Ovary (tissue), 9 donors: Measurements from ENCODE around the gene ST3GAL3. TPM values are rescaled to one million over a fixed set of nuclear protein-coding genes. Genes with fewer than 3 reads are reported as not detected.

Experiments
- DNase-seq, 5 donors: peaks; one replicate each; pipeline ENCODE4 v3.0.0-alpha.2; 2019 to 2020
- H3K27ac ChIP-seq, 2 donors: fragments of 200-600 bp; one replicate each; pipeline versions ENCODE4 v1.5.1 to v1.8.0; 2019 to 2022
- H3K27me3 ChIP-seq: fragments of 200-600 bp; one replicate; pipeline ENCODE4 v1.8.0; 2022
- H3K36me3 ChIP-seq: fragments of 200-600 bp; sonication (generic); one replicate; pipeline ENCODE4 v1.5.1; 2019
- H3K4me1 ChIP-seq: one replicate; pipeline ENCODE4 v1.8.1; 2013; ENCODE audit warnings: mild to moderate bottlenecking, moderate library complexity; ENCODE audit not compliant: insufficient read depth
- H3K4me3 ChIP-seq: fragments of 200-600 bp; sonication (generic); one replicate; pipeline ENCODE4 v1.5.1; 2017
- H3K9me3 ChIP-seq, 2 donors: fragments of 200-600 bp in 1 of 2; sonication (generic) in 1 of 2; one replicate each; pipeline versions ENCODE4 v1.5.1 to v1.8.1; 2013 to 2019; ENCODE audit warnings: mild to moderate bottlenecking in 1 of 2, moderate library complexity in 1 of 2
- EP300 ChIP-seq: sonication (generic); formaldehyde crosslinking; IDR thresholded peaks from one replicate; pipeline ENCODE4 v1.6.1; 2017; ENCODE audit warnings: antibody characterized with exemption
- POLR2A ChIP-seq: fragments of 450-650 bp; IDR thresholded peaks from one replicate; pipeline ENCODE4 v1.6.1; 2017; ENCODE audit warnings: antibody characterized with exemption, mild to moderate bottlenecking, moderate library complexity
- WGBS, 3 donors: extraction: QIAGEN DNeasy Blood & Tissue Kit in 1 of 3; methylation state at CpG; one replicate each; pipeline versions ENCODE4 v1.1.5 to v1.1.7; 2013 to 2017; 5-methylcytosine and 5-hydroxymethylcytosine counted together
- intact Hi-C, 4 donors: fragments of 100-400 bp; cut with DNase I; formaldehyde crosslinking; loops; one replicate each; pipeline versions ENCODE4 v1.11.0 to v1.15.1; 2022 to 2023
- polyA plus RNA-seq, 2 donors: library from polyadenylated mRNA; stranded (reverse); fragments of 200-250 nt in 1 of 2; fragments of 350-450 nt in 1 of 2; fragmentation: Illumina TruSeq in 1 of 2; extraction: RNeasy Lipid Tissue Mini Kit (QIAGEN cat#74804) in 1 of 2; gene quantifications; one replicate each; pipeline ENCODE4 v1.2.3, GENCODE V29; 2013 to 2014
- total RNA-seq, 7 donors: library from RNA; depleted of rRNA in 2 of 7; stranded (reverse); fragments of >200 nt in 2 of 7; fragmentation: NEBNext Ultra II Directional in 3 of 7; extraction: Animal tissue kit (Norgen Biotek cat#: 25700) in 3 of 7; gene quantifications; one replicate each; pipeline versions ENCODE4 v1.1.0 to v1.2.4, GENCODE V29; 2016 to 2023
- TF ChIP-seq, protein P1 (sequence below), 3 donors: fragments of 450-650 bp in 2 of 3; fragments of 200-600 bp in 1 of 3; IDR thresholded peaks; one replicate each; pipeline versions ENCODE4 v1.5.1 to v1.8.0; 2016 to 2022; ENCODE audit warnings: antibody characterized with exemption in 3 of 3, mild to moderate bottlenecking in 1 of 3
- donor health status: DM: no; HTN: no; CAD: no; lungs with moderate emphysema.
- donor health status: DM: no; HTN: no; CAD: no.
- donor health status: Bipolar disorder and iron deficiency.
- donor health status: DM: yes; HTN: yes; CAD: no.
- donor health status: DM: no; HTN: no; CAD: no.
- donor health status: DM: yes; HTN: yes; CAD: no.

Gene ST3GAL3
- total and polyA plus RNA-seq, 9 donors = 11.4 to 43.3 (median 27.1) TPM

DNA sequence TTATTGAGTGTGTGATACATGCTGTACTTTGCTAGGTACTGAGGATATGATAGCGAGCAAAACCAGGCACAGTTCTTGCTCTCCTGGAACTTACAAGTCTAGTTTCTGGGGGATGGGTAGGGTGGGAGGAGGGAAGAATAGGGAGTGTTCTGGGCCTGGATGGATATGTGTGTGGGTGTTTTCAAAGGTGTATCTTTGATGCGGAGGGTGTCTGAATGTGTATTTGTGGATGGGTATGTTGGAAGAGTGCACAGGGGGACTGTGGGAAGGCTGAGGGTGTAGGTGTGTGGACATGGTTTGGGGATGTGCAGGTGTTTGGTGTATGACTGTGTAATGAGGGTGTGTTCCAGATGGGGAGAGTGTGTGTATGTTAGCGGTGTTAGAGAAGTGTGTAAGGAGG lies 258.0 kb downstream of the ST3GAL3 start:
- DNase-seq = no peak
- Histone ChIP-seq H3K9me3 (no peaks in the 10 kb centered on the region), H3K27me3 (no peaks in the 10 kb centered on the region), H3K27ac (no peak overlapping the region), H3K36me3 (no peaks in the 10 kb centered on the region), H3K4me3 (no peak overlapping the region), H3K4me1 (no peaks in the 10 kb centered on the region)
- WGBS, 3 donors = 94 to 99% (median 94%) methylated on average over 3 of the region's 3 CpGs
- intact Hi-C loops = no loop called here
- TF ChIP-seq EP300 = no peak
- TF ChIP-seq, protein P1, sequence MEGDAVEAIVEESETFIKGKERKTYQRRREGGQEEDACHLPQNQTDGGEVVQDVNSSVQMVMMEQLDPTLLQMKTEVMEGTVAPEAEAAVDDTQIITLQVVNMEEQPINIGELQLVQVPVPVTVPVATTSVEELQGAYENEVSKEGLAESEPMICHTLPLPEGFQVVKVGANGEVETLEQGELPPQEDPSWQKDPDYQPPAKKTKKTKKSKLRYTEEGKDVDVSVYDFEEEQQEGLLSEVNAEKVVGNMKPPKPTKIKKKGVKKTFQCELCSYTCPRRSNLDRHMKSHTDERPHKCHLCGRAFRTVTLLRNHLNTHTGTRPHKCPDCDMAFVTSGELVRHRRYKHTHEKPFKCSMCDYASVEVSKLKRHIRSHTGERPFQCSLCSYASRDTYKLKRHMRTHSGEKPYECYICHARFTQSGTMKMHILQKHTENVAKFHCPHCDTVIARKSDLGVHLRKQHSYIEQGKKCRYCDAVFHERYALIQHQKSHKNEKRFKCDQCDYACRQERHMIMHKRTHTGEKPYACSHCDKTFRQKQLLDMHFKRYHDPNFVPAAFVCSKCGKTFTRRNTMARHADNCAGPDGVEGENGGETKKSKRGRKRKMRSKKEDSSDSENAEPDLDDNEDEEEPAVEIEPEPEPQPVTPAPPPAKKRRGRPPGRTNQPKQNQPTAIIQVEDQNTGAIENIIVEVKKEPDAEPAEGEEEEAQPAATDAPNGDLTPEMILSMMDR (IDR thresholded peaks at IDR 0.05) = no peak
- TF ChIP-seq POLR2A = no peak

DNA sequence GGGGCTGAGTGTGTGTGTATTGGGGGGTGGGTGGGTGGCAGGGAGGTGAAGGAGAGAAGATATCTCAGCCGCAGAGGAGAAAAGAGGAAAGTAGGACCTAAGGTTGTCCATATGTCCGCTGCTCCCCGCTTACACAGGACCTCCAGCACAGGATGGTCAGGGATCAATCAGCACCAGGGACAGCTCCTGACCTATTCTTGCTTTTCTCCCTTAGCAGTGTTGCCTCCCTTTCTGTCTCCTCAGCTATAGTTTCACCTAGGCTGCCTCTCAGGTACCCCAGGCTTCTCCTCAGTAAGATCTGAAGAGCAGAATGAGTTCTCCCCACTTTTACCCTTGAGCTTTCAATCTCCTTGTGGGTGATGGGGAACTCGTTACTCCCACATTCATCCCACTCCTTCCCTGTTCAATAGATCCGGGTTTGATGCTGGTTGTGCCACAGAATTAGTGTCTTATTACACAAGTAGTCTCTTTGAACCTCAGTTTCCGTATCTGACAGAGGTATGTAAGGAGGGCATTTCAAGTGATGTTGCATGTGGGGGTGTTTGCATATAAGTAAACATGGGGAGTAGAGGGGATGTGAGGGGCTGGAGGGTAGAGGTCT lies 261.1 kb downstream of the ST3GAL3 start:
- WGBS, 3 donors = 76 to 84% (median 79%) methylated on average over 6 of the region's 6 CpGs
- H3K27me3 ChIP-seq = no peaks in the 10 kb centered on the region
- H3K4me3 ChIP-seq = no peak overlapping the region
- no peaks in the 10 kb centered on the region for H3K9me3 ChIP-seq
- no peak overlapping the region for H3K27ac ChIP-seq
- intact Hi-C loops = no loop called here
- peak in 1 of 5 donors; percentile 51 for DNase-seq
- peaks cover 7% of the 10 kb centered on the region for H3K4me1 ChIP-seq
- TF ChIP-seq, protein P1 (IDR thresholded peaks at IDR 0.05) = no peak
- TF ChIP-seq EP300 (no peak), POLR2A (no peak)
- H3K36me3 ChIP-seq = no peaks in the 10 kb centered on the region

DNA sequence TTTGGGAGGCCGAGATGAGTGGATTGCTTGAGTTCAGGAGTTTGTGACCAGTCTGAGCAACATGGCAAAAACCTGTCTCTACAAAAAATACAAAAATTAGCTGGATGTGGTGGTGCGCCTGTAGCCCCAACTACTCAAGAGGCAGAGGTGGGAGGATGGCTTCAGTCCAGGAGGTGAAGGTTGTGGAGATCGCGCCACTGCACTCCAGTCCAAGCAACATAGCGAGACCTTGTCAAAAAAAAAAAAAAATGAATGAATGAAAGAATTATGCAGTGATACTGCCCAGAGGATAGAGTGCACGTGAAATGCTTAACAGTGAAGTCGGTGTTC lies 262.0 kb downstream of the ST3GAL3 start:
- Histone ChIP-seq H3K27ac (no peak overlapping the region), H3K36me3 (no peaks in the 10 kb centered on the region), H3K4me3 (no peak overlapping the region), H3K27me3 (no peaks in the 10 kb centered on the region), H3K4me1 (peaks cover 8% of the 10 kb centered on the region), H3K9me3 (no peaks in the 10 kb centered on the region)
- TF ChIP-seq POLR2A (no peak), EP300 (no peak)
- TF ChIP-seq, protein P1 (IDR thresholded peaks at IDR 0.05) = no peak
- 33 to 42% (median 35%) methylated on average over 7 of the region's 7 CpGs for WGBS, 3 donors
- intact Hi-C loops = no loop called here
- no peak for DNase-seq

DNA sequence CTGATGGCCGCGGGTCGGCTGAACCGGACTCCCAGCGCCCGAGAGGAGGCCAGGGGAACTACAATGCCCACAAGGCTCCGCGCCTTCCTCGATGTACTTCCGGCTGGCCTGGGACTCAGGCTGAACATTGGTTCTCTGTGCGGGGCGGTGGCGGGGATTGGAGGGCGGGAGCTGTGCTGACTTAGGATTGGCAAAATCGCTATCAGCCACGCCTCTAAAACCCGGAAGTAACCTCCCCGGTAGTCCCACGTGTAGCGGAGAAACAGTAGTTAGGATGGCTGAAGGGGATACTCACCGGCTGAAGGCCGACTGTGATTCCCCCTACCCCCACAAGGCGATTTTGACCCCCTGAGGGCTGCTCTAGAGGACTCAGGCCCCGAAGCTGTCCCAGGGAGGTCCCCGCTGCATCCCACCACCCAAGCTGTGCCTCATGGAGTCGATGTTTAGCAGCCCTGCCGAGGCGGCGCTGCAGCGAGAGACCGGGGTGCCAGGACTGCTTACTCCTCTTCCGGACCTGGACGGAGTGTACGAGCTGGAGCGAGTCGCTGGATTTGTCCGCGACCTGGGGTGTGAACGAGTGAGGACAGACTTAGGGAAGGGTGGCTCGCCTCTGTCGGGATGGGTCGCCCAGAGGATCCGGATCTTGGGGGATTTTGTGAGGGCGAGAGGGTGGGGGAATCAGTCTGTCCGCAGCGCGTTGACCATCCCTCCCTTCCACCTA lies 262.6 kb downstream of the ST3GAL3 start, which contains the start of gene DPH2:
TSS of gene DPH2 (plus strand) at position 265 of the 721 bp plus-strand sequence. CDS start at position 431, 166 bp downstream.
- TF ChIP-seq, protein P1 (IDR thresholded peaks at IDR 0.05) = peak in 1 of 3 donors; percentile 21
- no peak for TF ChIP-seq POLR2A
- no peak for TF ChIP-seq EP300
- Histone ChIP-seq H3K27me3 (no peaks in the 10 kb centered on the region), H3K27ac (no peak within 1 kb of the TSS), H3K4me1 (peaks cover 8% of the 10 kb centered on the region), H3K4me3 (peak within 1 kb of the TSS; percentile 74), H3K36me3 (no peaks in the 10 kb centered on the region), H3K9me3 (no peaks in the 10 kb centered on the region)
- peak; percentile 95 to 97 (median 96) for DNase-seq
- intact Hi-C loops = no loop called here
- WGBS, 3 donors = 1% methylated on average over 45 to 47 of the region's 47 CpGs
